ENCODE measurements around the gene APOL5.

The APOL5 gene

DNA sequence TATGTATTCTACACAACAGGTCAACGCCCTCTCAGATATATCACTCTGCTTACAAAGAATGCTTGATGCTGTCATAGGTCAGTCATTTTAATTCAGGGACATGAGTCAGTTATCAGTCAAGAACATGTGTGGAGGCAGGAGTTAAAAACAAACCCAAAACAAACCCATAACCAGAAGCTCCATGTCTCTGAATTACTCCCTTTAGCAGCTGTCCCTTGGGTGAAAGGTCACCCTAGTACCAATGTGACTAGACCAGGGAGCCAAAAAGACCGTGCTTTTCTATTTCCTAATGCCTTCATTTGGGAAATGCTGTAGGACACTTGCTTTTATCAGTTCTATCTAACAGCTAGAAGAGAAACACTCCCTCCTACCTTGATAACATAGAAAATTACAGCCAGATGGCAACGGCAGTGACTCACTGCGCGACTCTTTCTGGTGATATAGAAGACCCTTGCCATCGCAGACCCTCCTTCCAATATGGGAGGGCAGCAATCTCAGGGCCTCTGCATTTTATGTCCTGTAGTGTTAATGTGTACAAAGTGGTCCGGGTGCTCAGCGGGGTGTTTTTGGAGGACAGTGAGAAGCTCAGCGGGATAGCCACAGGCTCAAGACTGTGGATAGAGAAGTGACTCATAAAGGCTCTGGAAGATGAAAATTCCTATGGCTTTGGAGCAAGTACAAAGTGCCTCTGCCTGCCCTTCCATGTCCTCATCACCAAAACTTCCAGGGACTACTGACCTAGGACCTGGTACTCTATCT is 24.8 kb downstream of the APOL5 start:
- DNase-seq (ENCODE audit: low read depth): no peak

DNA sequence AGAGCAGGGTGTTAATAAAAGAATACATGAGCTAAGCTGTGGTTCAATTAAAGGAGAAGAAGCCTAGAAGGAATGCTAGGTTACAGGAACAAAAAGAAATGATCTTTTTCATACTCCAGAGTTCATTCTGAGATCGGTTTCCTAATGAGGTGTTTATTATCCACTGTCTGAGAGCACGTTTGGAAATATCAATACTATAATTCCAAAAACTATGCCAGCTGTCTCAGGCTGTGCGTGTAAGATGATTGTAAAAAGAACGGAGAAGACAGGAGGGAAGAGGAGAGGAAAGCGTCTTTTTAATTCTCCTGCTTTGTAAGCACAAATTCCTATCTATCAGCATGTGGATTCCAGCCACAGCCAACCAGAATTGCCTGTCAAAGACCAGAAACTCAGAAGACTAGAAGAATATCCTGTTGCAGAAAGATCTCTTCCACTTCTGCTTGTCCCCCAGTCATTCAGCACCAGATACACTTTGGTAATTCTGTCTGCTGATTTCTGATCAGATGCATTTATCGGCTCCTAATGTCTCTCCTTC is 25.7 kb downstream of the APOL5 start:
- DNase-seq (ENCODE audit: low read depth): no peak

DNA sequence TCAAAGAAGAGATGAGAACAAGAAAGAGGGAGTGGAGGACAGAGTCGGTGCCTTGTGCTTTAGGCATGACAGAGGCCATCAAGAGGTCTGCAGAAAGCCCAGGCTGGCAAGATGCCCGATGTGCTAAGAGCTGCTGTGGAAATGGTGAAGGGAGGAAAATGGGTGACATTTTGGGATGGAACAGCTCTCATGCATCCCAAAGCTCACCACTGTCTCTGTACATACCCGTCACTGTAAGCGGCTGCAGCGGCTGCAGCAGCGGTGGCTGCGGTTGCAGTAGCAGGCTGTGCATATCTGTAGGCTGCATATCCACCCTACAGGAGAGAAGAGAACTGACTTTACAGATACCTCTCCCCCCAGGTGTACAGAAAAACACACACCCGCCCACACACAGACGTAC is 28.6 kb downstream of the APOL5 start:
- no peak for DNase-seq (ENCODE audit: low read depth)

DNA sequence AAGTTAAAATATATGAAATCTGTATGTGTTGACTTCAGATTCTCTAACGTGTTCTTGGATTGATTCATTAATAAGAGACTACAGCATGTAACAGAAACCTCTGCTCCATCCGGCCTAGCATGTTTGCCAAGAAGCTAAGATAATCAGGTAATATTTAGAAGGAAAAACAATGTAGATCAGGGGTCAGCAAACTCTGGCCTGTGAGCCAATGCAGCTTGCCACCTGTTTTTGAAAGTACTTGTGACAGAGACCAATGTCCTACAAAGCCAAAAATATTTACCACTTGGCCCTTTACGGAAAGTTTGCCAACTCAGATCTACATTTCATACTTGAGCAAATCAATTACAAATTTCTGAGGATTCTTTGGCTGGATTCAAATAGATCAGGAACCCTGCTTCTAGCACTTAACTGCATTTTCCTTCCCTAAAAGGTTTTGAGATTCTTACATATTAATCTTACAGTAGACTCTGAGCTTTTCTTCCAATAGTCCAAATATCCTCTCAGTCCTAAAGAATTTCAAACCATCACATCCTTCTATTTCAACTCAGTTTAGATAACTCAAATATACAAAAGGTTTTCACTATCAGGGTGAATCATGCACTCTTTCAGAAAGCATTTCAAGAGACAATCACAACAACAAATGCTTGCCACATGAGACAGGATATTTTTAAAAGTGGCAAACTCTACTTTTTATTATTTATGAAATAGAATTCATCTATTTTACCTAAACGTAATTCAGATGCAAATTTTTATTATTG is 29.5 kb downstream of the APOL5 start:
- DNase-seq (ENCODE audit: low read depth): no peak

DNA sequence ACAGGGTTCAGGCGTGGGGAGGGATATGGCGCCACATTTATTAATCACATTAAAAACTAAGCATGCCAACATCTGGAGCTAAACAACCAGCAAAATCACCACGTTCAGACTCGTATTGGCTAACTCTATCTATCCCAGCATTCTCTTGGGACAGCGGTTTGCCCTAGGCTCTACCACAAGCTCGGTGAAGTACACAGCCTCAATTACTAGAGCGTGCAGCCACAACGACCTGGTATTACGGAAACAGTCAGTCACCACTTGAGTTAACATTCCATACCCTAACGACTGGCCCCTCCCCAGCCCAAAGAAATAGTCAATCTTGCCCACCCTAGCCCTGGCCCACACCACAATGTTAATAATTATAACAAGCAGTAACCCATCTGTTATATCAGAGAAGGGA is 32.1 kb downstream of the APOL5 start:
- DNase-seq (ENCODE audit: low read depth): no peak

DNA sequence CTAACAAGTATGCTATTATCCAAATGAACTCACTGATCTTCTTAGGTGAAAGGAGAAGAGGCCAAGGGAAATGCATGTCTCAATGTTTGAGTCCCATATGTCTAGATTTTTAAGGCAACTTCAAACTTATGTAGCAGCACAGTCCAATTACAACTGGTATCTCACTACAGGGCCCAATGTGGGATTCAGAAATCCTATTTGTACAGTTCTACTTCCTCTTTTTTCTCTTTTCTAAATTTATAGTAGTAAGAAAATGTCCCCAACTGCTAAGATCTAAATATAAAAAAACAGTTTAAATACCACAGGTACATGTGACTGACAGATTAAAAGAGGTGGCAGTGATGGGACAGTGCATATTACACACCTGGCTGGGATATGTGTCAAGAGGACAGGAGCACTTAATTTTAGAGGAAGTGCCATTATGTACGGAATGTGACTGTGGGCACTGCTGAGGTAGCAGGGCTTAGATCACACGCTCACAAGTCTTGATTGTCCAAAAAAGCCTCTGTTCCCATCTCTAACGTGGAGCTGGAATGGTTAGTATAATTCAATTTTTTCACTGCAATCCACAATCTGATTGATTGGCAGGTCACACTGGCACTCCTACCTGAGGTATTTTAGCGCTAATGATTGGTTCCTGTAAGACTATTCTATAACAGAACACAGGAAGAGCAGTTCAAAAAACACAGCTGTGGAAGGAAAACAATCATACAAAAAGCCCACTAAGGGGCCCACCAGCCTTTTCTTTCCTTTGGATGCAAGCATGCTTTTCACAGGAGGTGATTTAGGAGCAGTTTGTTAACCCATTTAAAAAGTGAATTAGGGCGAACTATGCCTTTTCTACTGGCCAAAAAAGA is 34.6 kb downstream of the APOL5 start:
- no peak for DNase-seq (ENCODE audit: low read depth)

DNA sequence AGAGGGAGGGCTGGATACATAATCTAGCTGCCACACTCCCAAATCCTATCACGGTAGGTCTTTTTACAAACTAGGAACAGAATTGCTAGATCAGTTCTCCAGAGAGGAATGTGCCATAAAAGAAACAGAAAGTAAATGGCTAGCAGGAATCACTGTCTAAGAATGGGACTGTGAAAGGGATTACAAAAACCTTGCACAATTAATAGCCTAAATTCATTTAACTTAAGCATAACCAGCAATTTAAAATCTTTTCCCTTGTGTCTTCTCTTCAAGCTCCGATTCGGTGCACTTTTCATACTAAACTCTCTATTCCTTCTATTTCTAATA is 35.2 kb downstream of the APOL5 start:
- DNase-seq (ENCODE audit: low read depth): no peak

DNA sequence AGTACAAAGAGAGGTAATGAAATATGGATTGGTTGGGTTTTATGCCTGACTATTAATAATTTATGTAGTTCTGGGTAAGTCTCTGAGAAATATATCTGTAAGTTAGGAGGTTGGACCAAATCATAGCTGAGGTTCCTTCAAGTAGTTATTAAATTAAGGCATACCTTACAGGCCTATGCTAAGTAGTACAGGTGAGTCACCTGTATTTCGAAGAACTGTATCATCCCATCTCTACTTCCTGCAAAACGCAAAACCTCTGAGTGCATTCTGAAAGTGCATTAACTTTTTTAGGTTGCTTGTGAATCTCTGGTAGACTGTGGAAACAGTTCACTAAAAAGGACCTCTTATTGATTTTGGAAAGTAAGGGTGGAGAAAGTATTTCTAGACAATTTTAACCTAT is 37.1 kb downstream of the APOL5 start:
- no peak for DNase-seq (ENCODE audit: low read depth)

DNA sequence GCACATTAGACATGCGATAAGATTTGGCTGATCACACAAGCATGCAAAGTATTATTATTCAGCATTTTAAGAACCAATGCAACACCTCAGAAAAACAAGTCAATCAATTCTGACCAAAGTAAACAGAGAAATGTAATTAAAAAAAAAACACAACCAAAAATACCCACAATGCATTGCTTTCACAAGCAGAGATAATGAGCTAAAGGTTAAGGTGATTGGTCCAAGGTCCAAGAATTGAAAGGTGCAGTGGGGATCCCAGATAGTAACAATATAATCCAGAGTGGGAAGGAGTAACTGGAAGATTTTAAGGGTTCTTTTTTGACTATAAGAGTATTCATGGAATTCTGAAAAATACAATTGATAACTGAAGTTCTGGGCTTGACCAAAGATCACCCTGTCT is 39.0 kb downstream of the APOL5 start:
- no peak for DNase-seq (ENCODE audit: low read depth)

DNA sequence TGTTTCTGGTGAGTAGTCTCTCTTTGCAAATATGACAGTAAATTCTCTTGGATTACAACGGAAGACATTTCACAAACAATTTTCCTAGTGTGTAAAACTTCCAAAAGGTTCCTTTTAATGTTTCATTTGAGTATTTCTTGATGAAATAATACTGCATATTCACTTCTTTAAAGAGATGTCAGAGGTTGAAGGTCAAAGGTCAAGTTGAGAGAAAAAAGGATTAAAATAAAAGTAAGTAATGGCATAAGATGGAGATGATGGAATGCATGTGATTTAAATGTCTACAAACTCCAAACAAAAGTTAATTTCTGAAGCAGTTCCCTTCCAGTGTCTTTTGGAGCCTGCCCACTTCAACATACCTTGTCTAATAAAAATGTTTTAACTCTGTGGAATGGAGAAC is 40.7 kb downstream of the APOL5 start:
- no peak for DNase-seq (ENCODE audit: low read depth)

DNA sequence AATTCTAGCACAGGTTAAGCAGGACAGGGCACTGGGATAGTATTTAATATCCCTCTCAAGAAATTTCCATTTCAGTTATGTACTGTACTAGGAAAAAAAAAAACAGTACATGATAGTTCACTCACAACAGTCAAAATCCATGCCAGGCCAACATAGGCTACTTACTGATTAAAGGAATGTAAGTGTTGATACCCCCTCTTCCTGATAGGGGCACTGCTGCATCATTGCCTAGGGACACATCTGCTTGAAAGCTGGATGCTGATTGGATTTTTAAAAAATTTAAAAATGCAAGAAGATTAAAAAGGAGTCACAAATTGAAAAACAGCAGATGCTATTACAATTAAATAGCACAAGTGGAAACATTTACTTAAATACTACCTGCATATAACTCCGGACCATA is 43.4 kb downstream of the APOL5 start:
- DNase-seq (ENCODE audit: low read depth): no peak

DNA sequence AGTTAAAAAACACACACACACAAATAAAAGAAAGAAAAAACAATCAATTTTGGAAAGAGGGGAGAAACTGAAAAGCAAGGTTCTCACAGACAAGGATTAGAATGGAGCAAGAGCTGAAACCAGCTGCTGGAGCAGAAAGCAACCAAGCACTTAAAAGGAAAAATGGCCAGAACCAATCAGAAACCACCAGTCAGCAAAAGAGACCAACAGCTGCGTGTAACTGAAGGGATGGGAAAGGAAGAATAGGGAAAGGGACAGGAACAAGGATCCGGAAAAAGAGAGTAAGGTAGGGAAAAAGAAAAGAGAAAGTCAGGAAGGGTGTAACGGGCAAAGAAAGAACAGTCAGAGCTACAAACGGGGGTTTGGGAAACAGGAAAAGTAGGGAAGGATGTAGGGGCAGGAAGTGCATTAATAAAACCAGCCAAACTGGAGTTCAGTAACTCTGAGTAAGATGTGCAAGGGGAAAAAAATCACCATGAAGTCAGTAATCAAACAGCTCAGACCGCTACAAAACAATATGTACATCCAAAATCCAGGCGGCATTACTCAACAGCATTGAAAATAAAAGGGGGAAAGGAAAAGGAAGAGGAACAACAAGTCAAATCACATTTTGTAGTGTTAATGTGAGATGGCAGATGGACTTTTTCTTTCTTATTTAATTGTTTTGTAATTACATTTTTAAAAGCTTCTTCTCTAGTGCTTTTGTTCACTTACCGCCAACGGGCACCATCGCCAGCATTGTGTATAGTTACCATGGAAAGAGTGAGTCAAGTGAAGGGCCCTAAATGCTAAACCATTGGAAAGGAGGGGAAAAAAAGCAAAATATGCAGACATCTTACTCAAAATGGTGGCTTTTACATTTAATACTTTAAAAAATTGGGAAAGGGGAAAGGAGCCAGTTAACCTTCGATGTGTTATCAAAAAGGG is 49.2 kb downstream of the APOL5 start:
- DNase-seq (ENCODE audit: low read depth): no peak

DNA sequence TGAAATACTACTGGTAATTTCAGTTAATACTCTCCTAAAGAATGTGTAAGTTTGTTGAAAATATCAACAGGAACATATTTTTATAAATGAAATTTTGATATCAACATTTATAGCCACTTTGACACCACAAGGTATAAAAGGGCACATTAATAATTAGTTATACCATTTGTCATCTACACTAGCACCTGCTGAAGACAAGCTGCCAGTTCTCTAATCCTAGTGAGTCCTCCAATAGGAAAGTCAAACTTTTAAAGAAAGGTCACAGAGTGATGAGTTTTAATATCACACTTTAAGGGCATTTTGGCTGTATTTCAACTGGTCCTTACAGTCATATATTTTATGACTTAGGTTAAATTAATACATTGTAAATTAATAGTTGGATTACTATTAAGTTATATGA is 52.3 kb downstream of the APOL5 start:
- DNase-seq (ENCODE audit: low read depth): no peak

DNA sequence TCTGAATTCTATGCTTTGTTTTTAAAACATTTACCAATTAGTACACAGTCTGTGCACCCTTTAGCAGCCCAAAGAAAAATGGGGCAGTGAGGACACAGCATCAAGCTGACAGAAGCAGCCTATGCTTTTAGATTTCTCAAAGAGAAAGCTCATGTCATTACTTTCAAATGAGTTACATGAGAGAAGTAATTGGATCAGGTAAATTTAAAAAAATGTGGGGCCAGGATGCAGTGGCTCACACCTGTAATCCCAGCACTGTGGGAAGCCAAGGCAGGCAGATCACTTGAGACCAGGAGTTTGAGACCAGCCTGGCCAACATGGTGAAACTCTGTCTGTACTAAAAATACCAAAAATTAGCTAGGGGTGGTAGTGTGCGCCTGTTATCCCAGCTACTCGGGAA is 57.7 kb downstream of the APOL5 start:
- DNase-seq (ENCODE audit: low read depth): no peak

DNA sequence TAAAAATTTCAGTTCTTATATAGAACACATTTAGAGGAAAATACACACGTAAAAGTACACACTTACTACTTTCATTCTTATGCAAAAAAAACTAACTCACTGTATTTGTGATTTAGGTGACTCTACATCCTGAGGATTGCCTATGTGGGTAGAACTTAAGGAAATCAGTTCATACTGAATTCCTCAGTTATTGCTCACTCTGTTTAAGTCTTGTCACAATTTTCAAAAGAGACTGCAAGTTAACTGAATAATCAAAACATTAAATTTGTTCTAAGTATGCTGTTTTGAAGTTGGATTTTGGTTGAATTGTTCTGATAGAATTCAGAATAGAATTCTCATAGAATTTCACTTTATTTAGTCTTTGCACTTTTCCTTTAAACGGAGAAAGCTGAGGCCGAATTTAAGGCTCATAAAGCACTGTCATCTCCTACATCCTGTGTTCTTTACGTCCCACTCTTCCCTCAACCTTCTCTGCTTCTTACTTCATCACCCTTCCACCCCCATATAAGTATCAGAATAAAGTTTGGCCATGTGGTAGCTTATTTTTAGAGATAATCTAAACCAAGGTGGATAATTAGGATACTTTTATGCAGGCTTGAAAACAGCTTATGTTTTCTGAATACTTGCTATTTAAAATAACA is 59.8 kb downstream of the APOL5 start:
- DNase-seq (ENCODE audit: low read depth): no peak
